Bronchial epithelial cell (primary cell): ENCODE data around the gene NPEPL1. TPM values are rescaled to one million over a fixed set of nuclear protein-coding genes. Genes with fewer than 3 reads are reported as not detected.

Source experiments
- DNase-seq: peaks from one replicate; pipeline ENCODE4 v3.0.0-alpha.2; 2010; ENCODE audit warnings: low read depth
- FAIRE-seq: peaks from 2 replicates; lab custom pipeline; 2011; peaks lifted over from hg19 to GRCh38; lab: Jason Lieb, UNC
- H3K27me3 ChIP-seq: 2 replicates; pipeline ENCODE4 v1.5.1; 2011; ENCODE audit warnings: low read length; ENCODE audit not compliant: control insufficient read depth, insufficient read depth
- H3K36me3 ChIP-seq: 2 replicates; pipeline ENCODE4 v1.5.1; 2011; ENCODE audit warnings: low read length; ENCODE audit not compliant: control insufficient read depth, insufficient read depth
- H3K4me3 ChIP-seq: 2 replicates; pipeline ENCODE4 v1.5.1; 2011; ENCODE audit warnings: mild to moderate bottlenecking, low read depth, low read length, control low read depth
- total RNA-seq: library from RNA; depleted of rRNA; stranded (reverse); fragments of >200 nt; gene quantifications from 2 replicates; pipeline ENCODE4 v1.2.1, GENCODE V29; 2014
- TF ChIP-seq, protein P1 (sequence below): IDR thresholded peaks from 2 replicates; pipeline ENCODE4 v1.5.1; 2011; ENCODE audit warnings: mild to moderate bottlenecking, moderate library complexity, low read length, control low read depth, inconsistent platforms; ENCODE audit not compliant: insufficient read depth, severe bottlenecking

Gene NPEPL1
- total RNA-seq, 1 donor from 2014 or later = 23.7 TPM

DNA sequence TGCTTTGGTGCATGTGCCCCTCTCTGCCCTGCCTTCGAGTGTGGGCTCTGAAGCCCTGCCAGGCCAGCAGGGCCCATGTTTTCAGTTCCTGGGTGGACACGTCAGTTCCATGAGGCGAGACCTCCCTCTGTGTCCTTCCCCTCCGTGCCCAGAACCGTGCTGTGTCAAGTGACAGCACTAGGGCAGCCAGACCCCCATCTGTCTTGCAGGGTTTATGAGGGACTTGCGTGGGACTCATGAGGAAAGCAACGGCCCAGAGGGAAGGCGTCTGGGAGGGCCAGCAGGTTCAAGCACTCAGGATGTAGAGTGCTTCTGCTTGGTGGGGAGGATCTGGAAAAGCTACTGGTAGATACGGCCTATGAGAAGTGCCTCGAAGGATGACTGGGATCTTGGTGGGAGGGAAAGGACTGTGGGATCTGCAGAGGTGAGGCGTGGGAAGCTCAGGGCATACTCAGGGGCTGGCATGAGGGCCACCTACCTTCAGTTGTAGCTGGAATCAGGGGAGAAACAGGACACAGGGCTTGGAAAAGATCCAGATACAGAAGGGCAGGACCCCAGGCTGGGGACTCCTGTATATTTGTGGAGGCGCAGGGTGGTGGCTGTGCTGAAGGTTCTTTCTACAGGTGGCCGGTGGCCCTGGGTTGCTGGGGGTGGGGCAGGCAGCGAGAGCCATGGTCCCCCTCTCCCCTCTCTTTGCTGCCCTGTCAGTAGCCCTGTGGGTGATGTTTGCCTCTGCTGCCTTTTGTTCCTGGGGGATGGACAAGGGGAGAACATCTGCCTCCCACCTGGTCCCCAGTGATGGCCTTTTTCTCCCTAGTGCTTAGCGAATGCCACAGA, 5.5 kb downstream of the NPEPL1 start:
- no peak for DNase-seq
- TF ChIP-seq, protein P1, sequence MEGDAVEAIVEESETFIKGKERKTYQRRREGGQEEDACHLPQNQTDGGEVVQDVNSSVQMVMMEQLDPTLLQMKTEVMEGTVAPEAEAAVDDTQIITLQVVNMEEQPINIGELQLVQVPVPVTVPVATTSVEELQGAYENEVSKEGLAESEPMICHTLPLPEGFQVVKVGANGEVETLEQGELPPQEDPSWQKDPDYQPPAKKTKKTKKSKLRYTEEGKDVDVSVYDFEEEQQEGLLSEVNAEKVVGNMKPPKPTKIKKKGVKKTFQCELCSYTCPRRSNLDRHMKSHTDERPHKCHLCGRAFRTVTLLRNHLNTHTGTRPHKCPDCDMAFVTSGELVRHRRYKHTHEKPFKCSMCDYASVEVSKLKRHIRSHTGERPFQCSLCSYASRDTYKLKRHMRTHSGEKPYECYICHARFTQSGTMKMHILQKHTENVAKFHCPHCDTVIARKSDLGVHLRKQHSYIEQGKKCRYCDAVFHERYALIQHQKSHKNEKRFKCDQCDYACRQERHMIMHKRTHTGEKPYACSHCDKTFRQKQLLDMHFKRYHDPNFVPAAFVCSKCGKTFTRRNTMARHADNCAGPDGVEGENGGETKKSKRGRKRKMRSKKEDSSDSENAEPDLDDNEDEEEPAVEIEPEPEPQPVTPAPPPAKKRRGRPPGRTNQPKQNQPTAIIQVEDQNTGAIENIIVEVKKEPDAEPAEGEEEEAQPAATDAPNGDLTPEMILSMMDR = no peak
- no peak for FAIRE-seq

DNA sequence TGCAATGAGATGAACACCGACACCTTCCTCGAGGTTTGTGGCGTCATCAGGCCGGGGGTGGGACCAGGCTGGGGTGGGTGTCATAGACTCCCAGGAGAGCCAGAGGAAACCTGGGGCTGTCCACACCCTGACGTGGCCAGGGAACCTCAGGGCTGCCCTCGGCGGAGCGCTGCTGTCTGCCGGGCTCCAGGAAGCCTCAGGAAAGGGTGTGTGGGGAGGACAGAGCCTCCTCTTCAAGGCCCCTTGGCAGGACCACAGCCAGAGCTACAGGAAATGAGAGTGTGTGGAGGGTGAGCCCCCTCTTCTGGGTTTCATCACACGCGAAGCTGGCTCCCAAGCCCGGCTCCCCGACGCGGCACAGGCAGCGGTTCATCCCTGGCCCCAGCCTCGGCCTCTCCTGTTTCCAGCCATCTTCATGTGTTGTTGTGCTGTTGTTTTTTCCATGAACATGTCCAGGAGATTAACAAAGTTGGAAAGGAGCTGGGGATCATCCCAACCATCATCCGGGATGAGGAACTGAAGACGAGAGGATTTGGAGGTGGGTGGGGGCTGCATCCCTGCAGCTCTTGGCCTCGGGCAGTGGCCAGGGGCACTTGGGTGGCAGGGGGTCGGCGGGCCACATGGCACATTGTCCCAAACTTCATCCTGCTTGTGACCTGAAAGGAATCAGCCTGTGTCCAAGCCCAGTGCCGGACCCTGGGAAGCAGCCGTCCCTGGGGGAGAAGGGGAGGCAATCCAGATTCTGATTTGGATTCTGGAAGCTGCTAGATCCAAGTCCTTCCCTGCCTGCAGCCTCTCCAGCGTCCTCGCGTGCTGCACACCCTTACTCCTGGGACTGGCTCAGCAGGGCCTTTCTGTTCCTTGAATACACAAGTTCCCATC, 6.4 kb downstream of the NPEPL1 start:
- TF ChIP-seq, protein P1 = no peak
- DNase-seq (no peak), FAIRE-seq (no peak)

More for the DNA sequence above, 5.5 kb downstream of the NPEPL1 start:
- peaks cover 13% of the 10 kb centered on the region for H3K36me3 ChIP-seq
- H3K4me3 ChIP-seq = no peak overlapping the region
- H3K27me3 ChIP-seq = no peaks in the 10 kb centered on the region

DNA sequence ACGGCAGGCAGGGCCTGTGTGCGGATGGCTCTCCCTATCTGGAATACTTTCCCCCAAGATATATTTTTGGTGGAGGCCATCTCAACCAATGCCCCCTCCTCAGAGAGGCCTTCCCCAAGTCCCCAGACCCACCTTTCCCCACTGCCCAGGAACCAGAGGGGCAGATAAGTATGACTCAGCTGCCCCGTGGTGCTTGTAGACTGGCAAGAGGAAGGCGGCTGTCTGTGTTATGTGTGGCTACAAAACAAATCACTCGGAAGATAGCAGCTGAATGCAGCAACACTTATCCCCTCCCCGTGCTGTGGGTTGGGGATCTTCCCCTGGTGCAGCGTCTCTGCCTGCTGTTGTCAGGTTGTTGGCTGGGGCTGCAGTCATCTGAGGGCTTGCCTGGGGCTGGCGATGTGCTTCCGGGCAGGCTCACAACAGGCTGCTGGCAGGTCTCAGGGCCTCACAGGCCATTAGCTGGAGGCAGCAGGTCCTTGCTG, 7.1 kb downstream of the NPEPL1 start:
- H3K27me3 ChIP-seq = no peaks in the 10 kb centered on the region
- H3K4me3 ChIP-seq = no peak overlapping the region
- FAIRE-seq = no peak
- no peak for DNase-seq
- TF ChIP-seq, protein P1 = no peak
- H3K36me3 ChIP-seq = peaks cover 18% of the 10 kb centered on the region

More for the DNA sequence above, 6.4 kb downstream of the NPEPL1 start:
- H3K36me3 ChIP-seq = peaks cover 18% of the 10 kb centered on the region
- H3K4me3 ChIP-seq = no peak overlapping the region
- H3K27me3 ChIP-seq = no peaks in the 10 kb centered on the region

DNA sequence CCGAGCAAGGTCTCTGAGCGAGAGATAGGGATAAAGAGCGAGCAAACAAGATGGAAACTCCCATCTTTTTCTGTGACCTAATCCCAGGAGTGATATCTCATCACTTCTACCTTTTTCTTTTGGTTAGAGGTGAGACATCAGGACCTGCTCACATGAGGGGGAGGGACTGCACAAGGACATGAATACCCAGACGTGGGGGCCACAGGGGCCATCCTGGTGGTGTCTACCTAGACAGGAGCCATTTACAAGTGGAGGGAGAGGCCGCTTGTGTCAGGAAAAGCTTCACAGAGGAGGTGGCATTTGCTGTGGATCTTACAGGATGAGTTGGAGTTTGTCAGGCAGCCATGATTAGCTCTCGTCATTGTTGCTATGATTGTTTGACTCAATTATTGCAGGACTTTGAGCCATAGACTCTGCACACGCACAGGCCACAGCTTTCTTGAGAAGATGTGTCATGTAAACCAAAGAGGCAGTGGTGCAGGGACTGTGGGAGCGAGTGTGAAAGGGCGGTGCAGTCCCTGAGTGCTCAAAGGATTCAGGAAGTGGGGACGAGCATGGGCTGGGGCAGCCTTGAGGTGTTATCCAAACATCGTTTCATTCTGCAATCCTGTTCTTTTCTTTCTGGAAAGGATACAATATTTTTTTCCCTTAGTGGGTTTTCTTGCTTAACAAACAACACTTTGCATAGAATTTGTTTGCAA, 7.7 kb downstream of the NPEPL1 start:
- TF ChIP-seq, protein P1 = no peak
- DNase-seq (no peak), FAIRE-seq (no peak)
- Histone ChIP-seq H3K27me3 (no peaks in the 10 kb centered on the region), H3K36me3 (peaks cover 18% of the 10 kb centered on the region), H3K4me3 (no peak overlapping the region)

DNA sequence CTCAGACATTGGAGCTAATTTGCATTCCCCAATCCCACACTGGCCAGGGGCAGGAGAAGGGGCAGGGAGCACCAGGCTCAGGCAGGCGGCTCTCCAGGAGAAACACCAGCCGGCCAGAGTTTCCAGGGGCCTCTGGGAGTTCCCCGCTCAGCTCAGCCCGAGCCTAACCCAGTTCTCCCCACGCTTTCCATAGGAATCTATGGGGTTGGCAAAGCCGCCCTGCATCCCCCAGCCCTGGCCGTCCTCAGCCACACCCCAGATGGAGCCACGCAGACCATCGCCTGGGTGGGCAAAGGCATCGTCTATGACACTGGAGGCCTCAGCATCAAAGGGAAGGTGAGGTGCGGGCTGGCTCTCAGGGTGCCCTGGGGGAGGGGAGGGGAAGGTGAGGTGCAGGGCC, 8.2 kb downstream of the NPEPL1 start:
- no peak for FAIRE-seq

More for the DNA sequence above, 8.2 kb downstream of the NPEPL1 start:
- Histone ChIP-seq H3K4me3 (no peak overlapping the region), H3K27me3 (no peaks in the 10 kb centered on the region), H3K36me3 (peaks cover 18% of the 10 kb centered on the region)
- DNase-seq = no peak
- TF ChIP-seq, protein P1 = no peak
